ENCODE data around the gene CDK5.

CDK5 gene

DNA sequence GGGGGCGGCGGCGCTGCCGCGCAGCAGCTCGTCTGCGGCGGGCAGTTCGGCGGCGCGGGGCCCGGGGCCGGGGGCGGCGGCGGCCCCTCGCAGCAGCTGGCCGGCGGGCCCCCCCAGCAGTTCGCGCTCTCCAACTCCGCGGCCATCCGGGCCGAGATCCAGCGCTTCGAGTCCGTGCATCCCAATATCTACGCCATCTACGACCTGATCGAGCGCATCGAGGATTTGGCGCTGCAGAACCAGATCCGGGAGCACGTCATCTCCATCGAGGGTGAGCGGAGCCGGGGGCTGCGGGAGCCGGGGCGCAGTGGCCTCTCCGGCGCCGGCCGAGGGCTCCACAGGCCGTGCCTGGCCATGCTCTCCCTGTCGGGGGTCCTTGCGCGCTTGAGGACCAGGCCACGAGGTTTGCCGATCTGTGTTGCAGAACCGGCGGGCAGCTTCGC is 29.1 kb upstream of the CDK5 start:
- FAIRE-seq = no peak

DNA sequence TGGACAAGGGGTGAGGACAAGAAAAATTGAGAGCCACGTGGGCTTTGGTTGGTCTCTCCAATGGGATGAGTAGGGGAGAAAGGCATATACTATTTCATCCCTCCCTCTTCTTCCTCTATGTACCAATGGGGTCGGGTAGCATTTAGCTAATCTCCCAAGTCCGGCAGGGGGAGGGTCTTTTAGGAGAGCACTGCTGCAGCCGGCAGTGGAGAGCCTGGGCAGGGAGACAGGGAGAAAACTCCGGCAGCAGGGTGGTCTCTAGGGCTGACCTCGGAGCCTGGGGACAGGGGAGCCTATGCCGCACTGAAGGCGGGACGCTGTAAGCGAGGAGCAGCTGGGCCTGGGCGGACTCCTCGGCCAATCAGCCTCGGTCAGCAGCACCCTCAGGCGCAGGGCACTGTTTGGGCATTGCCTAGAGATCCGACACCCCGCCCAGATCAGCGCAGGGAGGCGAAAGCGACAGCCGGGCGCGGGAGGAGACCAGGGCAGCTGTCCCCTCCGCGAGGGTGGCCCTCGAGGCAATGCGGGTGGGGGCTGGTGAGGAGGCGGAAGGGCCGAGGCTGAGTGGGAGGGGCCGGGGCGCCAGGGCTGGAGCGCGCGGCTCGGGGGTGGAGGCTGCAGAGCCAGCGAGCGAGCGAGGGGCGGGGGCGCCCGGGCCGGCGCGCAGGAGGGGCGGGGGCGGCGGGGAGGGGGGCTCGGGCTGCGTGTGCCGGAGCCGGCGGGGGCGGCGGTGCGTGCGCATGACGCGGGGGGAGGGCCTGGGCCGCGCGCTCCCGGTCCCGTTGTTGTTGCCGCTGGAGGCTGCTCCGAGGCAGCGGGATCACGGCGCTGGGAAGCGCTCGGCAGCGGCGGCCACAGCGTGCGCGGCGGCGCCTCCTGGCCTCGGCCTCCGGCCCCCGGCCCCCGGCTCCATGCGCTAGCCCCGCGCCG is 28.3 kb upstream of the CDK5 start, which contains the start of gene AGAP3:
TSS of gene AGAP3 (plus strand) at position 785 of the 930 bp plus-strand sequence. CDS start 267 bp downstream, outside the sequence.
- FAIRE-seq = no peak

DNA sequence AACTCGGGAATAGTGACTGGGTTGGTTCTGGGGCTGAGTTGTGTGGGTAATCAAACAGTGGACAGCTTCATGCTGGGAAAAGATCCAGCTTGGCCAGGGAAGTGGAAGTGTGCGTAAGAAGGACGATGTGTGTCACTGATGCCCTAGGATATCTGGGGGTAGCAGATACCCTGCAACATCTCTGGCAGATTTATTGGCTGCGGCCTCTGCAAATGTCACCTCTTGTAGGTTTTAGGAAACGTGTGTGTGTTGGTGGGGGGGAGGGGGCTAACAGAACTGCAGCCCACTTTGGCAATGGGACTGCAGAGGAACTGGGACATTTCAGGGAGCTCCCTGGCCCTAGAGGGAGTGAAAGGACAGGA is 27.6 kb upstream of the CDK5 start:
- no peak for FAIRE-seq

DNA sequence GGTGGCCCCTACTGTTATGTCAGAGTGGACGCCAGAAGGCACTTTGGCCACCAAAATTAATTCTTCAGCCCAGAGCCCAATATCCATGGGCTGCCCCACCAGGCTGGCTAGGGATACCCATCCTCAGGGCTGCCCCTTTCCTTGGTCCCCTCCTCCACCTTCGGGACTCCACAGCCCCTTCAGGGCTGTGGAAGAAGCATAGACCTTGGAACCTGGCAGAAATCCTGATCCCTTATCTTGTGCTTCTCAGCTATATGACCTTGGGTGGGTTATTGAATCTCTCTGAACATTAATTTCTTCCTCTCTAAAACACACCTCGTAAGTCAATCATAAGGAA is 26.1 kb upstream of the CDK5 start:
- FAIRE-seq = no peak

DNA sequence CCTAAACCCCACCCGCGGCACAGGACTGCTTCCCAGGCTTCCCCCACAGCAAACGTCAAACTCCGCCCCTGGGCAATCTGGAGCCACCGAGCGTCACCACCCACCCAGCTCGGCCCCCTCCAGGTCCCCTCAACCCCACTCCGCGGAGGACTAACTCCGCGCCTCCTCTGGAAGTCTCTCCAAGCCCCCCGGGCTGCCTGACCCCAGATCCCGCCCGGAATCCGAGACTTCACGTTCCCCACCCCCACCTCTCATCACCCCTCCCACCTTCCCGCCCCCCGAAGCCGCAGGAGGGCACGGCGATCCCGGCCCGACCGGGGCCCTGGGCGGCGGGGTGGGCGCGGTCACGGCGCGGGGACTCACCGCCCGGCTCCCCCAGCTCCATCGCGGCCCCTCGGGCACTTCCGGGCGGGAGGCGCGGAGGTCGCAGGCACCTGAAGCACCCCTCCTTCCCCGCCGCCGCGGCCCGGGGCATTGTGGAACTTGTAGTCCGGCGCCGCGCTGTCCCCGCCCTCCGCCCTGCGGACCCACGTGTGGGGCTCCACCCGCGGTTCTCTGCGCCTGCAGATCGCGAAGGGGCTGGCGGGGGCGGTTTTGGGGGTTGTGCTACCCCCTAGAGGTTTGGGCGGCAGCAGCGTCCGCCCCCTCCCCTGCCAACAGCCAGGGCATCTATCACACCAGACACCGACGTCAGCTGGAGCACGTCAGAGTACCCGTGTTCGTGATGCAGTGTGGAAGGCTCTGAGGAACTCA is 25.6 kb upstream of the CDK5 start, which contains the start of gene TMUB1:
TSS of gene TMUB1 (minus strand) at position 423 of the 753 bp plus-strand sequence. CDS start 930 bp downstream, outside the sequence.
- FAIRE-seq = no peak

DNA sequence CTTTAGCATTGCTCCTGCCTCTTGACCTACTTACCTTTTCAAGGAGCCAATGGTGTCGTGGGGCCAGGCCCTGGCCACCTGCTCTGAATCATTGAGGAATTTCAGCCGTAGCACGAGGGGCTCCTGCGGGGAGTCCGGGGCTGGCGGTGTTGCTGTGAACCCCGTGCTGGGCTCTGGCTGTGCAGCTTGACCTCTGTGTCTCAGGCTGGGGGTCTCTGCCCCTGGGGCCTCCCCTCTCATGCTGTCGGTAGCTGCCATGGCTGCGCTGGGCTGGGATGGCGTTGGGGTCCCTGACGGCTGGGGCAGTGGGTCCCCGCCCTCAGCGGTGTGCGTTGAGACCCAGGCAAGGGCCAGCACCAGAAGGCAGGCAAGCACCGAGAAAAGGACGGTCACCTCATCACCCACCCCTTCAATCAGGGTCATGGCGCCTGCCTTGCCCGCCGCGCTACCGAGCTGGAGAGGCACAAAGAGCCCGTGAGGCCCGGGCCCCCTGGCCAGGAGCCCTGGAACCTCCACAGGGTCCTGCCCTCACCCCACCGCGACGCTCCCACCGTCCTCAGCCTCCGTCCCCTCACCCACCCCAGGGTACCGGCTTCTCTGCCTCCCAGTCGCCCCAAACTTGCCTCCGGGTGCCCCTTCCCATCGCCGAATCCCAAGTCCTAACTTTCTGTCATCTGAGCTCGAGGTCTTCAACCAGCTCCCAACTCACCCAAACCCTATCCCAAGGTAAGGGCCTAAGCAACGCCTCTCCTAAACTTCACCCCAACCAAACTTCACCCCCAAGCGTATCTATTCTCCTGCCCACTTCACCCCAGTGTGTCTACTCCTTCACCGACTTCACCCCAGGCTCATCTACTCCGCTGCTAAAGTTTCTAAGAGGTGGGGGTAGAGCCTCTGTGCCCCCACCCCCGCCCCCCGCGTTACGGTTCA is 24.7 kb upstream of the CDK5 start:
- no peak for FAIRE-seq

DNA sequence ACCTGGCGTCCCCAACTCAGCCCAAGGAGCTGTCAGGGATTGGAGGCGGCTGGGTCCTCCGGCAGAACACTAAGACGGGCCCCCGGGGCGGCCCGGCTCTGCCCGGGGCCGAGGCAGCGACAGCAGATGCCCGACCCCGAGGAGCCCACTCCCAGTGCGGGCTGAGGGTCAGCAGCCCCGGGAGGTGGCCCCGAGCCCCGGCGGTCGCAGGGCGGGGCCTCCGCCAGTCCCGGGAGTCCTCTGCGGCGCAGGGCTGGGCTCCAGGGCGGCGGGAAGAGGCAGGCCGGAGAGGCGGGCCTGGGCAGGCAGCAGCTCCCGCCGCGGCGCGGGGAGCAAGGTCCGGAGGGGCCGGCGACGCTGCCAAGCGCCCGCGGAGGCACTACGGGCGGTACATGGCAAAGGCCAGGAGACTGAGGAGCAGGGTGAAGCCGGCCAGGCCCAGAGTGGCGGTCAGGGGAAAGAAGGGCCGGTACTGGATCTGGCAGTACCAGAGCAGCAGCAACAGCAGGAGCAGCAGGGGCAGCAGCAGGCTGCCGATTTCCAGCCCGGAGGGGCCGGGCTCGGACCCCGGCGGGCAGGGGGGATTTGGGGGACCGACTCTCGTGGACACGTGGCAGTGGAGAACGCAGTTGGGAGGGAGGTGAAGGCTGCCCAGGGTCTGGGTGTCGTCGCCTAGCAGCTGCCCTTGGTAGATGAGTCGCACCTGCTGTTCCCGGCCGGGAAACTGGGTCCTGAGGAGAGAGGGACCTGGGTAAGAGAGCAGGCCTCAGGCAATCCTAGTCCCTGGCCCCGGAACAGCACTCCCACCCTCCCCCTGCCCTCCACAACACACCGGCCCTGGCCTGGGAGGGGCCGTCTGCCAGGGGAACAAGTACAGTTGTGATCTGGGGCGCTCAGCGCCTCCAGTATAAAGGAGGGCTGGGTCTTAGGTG is 23.7 kb upstream of the CDK5 start:
- no peak for FAIRE-seq

DNA sequence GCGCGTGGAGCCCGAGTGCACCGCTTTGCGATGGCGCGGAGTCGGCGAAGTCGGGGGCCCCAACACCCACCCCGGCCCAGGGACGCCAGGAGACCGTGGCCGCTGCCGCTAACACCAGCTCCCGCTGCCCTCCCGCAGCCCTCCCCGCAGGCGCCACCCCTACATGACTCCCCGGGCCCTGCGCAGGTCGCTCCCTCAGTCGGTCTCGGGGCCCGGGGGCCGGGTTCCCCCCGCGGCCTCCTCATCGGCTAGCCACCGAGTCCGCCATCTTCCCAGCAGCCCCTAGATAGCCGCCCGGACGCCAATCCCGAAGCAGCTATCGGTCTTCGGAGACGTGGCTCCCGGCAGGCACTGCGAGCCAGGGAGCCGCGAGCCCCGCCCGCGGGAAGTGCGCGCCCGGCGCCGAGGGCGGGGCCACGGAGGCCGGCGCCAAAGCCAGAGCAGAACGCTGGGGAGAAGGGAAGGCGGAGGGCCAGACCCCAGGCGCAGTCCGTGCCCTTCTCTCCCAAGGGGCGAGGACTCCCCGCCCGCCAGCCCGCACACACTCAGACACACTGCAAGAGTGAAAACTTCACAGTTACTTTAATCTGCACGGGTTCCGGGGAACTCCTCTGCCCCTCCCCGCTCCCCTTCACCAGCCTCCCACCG is 22.9 kb upstream of the CDK5 start, which contains the start of gene FASTK:
TSS of gene FASTK (minus strand) at position 288 of the 648 bp plus-strand sequence. CDS start at position 245, 43 bp downstream.
- no peak for FAIRE-seq

DNA sequence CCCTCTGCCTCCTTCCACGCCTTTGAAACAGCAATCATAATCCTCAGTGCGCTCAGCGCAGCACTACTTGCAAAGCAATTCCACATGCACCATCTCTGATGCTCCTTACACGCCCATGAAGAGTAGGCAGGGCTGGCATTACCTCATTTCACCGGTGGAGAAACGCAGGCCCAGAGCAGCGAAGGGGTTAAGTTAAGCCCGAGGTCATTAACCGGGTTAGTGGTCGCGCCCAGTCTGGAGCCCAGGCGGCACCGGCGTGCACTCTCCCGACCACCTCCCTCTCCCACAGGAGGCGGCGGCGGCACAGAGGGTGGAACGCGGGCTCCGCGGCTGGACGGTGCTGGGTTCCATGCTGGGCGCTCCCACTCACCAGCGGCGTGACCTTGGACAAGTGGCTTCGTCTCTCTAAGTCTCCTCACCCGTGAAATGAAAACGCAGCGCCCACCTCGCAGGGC is 22.4 kb upstream of the CDK5 start:
- FAIRE-seq = no peak

DNA sequence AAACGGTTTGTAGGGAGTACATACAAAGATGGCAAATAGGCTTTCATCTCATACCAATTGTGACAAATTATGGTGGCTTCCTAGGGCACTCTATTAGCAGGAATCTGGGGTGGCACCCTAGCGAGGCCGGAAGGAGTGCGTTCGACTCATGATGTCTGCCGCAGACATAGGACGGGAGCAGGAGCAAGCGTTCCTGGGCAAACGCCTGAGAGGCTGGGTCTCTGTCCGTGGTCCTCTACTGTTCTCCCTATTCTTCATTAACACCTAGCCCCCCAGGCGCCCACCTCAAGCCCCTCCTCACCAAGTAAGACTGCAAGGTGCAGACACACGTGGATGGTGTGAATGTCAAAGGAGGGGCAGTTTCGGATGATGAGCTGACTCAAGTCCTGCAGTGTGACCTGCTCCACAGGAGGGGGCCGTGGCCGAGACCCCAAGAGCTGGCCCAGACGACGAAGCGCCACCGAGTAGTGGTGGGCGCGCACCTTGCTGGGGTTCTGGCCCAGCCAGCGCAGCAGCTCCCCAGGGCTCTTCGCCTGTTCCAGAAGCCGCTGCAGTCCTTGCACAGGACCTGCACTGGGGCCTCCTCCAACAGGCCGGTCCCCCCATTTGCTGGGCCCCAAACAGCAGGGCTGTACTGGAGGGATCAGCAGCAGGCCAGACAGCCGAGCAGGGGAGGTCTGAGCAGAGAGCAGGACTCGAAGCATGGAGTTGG is 21.7 kb upstream of the CDK5 start:
- no peak for FAIRE-seq

DNA sequence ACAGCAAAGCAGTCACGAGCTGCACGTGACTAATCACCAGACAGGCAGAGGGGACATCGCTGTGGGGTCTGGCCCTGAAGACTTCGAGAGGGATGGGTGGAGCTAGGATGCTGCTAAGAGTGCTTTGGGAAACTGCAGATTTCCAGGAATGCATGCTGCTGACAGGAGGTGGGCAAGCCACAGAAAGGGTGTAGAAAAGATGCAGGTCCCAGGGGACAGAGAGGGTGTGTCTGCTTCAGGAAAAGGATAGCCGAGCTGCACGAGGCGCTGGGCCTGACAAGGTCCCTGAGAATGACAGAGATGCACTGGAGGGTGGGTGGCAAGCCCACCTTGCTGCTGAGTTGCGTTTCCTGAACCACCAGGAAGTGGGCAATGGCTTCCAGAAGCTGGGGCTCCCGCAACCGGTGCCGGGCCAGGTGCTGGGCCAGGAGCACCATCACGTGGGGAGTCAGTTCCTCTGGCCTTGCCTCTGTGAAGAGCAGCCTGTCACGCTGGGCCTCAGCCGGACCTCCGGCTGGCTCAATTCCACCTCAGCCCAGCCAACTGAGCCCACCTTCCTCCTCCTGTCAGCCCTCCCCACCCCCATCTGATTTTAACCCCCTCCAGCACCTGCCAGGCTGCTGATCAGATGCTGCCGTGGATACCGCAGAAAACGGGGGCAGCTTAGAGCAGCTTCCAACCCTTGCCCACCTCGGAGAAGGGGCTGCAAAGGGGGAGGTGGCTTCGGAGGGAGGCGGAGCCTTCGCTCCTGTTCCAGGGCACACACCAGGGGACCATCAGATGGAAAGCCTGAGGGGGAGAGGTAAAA is 20.7 kb upstream of the CDK5 start:
- no peak for FAIRE-seq

DNA sequence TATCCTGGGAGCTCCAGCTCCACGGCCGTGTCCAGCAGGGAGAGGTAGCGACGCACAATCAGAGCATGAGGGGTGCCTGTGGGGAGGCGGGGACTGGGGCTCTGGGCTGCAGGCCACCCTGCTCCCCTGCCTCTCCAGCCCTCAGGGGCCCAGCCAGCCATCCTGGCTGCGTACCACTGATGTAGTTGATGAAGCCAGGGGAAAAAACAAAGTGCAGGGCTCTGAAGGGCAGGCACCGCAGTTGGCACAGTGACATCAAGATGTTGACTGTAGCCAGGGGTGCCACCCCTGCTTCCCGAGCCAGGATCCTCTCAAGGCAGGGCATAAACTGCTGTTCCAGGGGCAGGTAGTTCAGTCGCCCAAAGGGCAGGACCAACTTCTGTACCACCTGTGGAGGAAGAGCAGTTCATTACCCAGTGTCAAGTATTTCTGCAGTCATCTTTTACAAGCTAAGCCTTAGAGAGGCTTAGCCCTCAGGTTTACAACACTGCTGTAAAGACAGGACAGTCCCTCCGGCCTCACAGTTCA is 20.1 kb upstream of the CDK5 start:
- no peak for FAIRE-seq

DNA sequence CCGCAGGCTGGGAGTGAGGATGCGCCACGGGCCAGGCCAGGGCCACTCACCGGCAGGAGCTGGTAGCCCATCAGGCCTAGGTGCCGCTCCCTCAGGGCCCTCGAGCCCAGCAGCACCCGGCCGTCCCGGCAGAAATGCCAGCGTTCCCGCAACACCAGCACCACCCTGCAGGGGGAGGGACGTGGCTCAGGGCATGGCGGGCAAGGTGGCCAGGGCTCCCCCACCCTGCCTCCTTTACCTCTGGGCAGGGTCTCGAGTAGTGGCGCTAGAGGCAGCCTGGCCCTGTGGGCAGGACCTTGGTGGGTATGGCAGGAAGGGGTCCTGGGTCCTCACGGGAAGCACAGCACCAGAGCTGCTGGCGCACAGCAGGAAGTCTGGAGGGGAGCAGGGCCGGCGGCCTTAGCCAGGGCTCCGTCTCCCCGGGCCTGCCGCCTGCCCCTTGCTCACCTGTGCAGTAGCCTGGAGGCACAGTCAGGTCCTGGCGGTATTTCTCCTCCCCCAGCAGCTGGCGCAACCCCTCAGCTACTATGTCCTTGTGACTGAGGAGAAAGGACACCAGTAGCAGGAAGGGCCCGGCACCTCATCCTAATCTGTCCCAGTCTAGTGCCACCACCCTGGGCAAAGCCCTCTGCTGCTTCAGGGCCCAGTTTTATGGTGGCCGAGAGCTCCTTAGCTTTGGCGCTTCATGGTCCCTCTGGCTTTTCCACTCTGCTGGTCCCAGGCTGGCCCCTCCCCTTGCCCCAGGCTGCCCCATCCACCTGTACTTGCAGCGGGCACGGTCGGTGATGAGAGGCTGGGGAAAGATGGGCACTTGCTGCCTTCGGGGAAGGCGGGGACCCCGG is 19.4 kb upstream of the CDK5 start:
- FAIRE-seq = no peak

DNA sequence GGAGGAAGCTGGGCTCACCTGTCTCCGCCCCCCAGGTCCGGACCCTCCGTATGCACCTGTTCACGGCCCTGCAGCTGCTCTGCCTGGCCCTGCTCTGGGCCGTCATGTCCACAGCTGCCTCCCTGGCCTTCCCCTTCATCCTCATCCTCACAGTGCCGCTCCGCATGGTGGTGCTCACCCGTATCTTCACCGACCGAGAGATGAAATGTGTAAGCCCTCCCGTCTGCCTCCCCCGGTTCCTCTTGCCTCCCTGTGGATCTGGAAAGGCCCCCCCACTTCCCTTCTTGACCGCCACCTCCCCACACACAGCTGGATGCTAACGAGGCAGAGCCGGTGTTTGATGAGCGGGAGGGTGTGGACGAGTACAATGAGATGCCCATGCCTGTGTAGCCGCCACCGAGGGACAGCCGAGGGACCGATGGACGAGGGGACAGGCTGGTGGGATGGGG is 18.3 kb upstream of the CDK5 start:
- no peak for FAIRE-seq

DNA sequence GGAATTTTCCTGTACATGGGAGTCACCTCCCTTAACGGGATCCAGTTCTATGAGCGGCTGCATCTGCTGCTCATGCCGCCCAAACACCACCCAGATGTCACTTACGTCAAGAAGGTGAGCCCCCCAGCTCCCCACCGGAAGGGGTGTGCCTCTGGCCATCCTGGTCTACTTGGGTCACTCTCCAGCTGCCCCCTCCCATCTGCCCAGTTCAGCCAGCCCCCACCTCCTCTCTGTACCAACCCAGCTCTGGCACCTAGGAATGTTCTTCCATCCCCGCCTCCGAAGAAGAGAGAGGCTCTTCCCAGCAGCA is 17.9 kb upstream of the CDK5 start:
- no peak for FAIRE-seq

DNA sequence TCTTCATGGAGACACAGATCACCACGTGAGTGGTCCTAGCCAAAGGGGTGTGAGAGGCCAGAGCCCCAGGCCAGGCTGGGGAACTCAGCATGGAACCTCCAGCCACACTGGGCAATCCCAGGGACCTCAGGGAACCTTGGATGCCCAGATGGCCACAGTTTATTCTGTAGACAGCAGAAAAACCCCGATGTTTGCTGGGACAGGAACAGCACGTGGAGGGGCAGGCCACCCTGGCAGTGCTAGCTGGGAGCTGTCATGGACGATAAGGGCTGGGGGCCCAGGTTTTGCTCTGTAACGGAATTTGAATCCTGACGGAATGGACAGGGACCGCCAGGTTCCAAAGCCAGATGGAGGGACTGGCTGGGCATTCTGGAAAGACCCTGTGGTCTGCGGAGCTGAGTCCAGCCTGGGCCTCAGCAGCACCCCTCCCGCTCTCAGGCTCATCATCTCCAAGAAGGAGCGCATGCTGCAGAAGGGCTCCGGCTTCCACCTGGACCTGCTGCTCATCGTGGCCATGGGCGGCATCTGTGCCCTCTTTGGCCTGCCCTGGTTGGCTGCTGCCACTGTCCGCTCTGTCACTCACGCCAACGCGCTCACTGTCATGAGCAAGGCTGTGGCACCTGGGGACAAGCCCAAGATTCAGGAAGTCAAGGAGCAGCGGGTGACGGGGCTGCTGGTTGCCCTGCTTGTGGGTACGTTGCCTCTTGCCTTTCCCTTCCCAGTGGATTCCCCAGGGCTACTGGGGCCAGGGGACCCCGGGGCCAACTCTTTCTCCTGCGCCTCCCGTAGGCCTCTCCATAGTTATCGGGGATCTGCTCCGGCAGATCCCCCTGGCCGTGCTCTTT is 17.3 kb upstream of the CDK5 start:
- FAIRE-seq = no peak

DNA sequence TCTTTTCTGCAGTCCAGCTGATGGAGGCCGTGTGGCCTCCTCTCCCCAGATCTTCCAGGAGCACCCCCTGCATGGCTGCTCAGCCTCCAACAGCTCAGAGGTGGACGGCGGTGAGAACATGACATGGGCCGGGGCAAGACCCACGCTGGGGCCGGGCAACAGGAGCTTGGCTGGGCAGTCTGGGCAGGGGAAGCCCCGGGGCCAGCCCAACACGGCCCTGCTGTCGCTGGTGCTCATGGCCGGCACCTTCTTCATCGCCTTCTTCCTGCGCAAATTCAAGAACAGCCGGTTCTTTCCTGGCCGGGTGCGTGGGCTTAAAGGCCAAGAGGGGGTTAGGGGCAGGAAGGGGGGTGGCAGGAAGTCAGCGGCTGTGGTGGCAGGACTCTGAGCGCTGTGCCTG is 16.3 kb upstream of the CDK5 start:
- FAIRE-seq = no peak
